GM19372 (cell line): ENCODE measurements around the gene CFB.
"Not testable (repeated sequence)": the region's sequence is repeated elsewhere in the genome, so short reads cannot be mapped to it uniquely, and the experiment has no call there.

ENCODE experiments used
- ATAC-seq: cut with Tn5 transposase; IDR thresholded peaks from one replicate; pipeline ENCODE4 v1.9.1; 2021; ENCODE audit warnings: mild to moderate bottlenecking, low read depth, moderate library complexity; ENCODE audit not compliant: unreplicated experiment

The CFB gene

GRCh38 chr6:31945507-31946369, at the start of gene CFB:
CFB (plus strand) TSS chr6:31946095; CDS start chr6:31946222, 127 bp downstream.
- no peak for ATAC-seq

GRCh38 chr6:31896493-31896855, 49.4 kb upstream of the CFB start:
- no peak for ATAC-seq

- ATAC-seq: no peak
Measured at GRCh38 chr6:31896856-31897611, 48.9 kb upstream of the CFB start.

GRCh38 chr6:31897612-31898382, 48.1 kb upstream of the CFB start, which contains the start of gene EHMT2:
EHMT2 (minus strand) TSS chr6:31897698; CDS start chr6:31897677, 21 bp downstream.
- peak; percentile 39 for ATAC-seq

GRCh38 chr6:31898383-31899011, 47.4 kb upstream of the CFB start:
- no peak for ATAC-seq

GRCh38 chr6:31899215-31899614, 46.7 kb upstream of the CFB start:
- no peak for ATAC-seq

DNA sequence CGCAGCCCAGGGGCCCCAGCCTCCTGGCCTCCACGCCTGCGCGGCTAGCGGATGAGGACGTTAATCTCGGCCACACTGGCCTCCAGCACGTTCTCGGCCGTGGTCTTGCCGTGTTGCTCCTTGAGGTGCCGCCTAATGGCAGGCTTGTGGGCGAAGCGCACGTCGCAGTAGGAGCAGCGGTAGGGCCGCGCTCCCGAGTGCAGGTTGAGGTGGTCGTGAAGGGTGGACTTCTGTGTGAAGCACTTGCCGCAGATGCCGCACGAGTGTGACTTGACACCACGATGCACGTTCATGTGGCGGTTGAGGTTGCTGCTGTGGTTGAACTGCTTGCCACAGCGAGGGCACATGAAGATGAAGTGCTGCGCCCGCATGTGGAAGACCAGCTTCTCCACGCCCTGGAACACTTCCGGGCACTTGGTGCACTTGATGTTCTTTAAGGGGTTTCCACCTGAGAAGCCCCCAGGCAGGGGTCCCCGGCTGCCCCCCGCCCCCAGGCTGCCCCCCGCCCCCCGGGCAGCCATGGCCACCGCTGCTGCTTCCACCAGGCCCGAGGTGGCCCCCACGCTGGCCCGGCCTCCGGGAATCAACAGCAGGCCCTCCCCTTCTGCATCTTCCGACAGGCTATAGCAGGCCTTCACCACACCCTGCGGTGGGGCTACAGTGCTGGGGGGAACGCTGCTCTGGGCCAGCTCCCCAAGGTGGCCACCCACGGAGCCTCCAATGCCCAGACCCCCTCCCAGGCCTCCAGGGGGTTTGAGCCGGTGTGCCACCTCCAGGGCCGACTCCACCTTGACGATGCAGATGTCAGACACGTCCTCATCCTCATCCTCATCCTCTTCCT, 45.8 kb upstream of the CFB start:
- ATAC-seq: no peak

DNA sequence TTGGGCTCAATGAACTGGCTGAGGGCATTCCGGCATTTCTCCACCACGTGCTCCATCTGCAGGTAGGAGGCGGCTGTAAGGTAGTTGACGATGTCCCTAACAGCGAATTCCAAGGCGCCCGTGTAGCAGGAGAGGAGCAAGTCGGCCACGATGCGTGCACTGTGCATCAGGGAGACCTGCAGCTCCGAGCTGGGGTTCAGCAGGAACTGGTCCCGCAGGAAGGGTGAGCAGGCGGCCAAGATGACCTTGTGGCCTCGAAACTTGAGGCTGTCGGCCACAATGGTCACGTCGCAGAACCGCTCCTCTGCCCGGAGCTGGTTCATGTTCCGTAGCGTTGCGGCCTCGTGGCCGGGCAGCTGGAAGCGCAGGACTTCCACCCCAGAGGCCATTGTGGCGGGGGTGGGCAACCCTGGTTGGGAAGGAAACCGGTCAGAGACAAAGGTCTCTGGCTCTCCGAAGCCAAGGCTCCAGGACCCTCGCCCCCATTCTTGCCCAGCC, 44.9 kb upstream of the CFB start:
- no peak for ATAC-seq

DNA sequence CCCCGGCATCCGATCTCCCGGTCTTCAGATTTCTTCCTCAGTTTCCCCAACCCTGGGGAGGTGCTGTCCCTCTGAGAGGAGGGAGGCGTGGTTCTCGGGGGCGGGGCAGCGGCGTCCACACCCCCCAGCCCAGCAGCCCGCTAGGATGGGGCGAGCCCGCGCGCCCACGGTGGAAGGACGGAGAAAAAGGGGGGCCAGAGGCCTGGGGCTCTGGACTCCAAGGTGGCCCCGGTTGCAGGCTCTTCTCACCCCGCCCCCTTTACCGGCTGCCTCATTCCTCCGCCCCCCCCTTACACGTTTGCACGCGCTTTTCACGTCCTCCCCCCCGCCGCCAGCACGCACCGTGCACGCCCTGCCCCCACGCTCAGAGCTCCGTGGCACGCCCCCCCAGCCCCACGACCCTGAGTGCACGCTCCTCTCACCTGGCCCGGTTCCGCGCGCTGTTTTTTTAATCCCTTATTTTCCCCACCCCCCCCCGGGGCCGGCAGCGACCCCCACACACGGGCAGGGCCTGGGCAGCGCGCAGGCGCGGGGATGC, 44.4 kb upstream of the CFB start:
- no peak for ATAC-seq

GRCh38 chr6:31901953-31902643, 43.8 kb upstream of the CFB start, which contains the start of gene ZBTB12:
ZBTB12 (minus strand) TSS chr6:31902086; CDS start chr6:31901305, 781 bp downstream.
- ATAC-seq: peak; percentile 75

DNA sequence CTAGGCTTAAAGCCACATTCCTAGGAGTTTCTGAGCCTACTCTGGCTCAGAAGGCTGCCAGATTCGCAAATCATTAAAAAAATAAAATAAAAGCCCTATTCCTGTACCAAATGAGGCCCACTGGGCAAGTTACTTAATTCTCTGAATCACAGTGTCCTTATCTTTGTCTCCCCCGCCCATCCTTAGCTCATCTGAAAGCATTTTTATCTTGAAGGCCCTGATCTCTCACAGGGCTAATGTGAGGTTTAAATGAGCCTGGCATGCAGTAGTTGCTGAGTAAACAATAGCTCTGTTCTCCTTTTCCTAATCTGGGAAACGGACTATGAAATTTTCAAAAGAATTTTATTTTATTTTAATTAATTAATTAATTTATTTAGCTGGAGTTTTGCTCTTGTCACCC, 41.9 kb upstream of the CFB start:
- no peak for ATAC-seq

- no peak for ATAC-seq
Measured at GRCh38 chr6:31905041-31905440, 40.9 kb upstream of the CFB start.

DNA sequence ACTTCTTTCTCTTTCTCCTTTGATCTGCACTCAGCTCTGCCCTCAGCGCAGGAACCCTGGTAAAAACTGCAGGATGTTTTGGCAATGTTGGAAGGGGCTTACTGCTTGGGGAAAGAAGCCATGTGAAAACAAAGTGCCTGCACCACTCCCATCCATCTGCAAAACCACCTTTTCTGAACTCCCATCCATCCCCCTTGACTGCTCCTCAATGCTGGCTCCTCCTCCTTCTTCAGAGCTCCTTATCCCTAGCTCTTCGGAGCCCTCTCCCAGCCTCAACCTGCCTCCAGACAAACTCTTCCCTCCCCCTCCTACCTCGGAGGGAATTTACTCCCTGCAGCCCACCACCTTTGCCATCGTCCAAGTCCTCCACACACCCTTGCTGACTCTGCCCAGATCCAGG, 39.8 kb upstream of the CFB start:
- no peak for ATAC-seq

DNA sequence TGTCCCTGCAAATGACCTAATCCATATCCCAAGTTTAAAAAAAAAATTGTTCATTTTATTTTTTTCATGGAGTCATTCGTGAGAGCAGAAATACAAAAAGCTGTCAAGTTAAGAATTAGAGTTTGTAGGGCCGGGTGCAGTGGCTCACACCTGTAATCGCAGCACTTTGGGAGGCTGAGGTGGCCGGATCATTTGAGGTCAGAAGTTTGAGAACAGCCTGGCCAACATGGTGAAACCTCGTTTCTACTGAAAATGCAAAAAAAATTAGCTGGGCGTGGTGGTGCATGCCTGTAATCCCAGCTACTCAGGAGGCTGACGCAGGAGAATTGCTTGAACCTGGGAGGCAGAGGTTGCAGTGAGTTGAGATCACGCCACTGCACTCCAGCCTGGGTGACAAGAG, 39.2 kb upstream of the CFB start:
- not testable (repeated sequence) for ATAC-seq

DNA sequence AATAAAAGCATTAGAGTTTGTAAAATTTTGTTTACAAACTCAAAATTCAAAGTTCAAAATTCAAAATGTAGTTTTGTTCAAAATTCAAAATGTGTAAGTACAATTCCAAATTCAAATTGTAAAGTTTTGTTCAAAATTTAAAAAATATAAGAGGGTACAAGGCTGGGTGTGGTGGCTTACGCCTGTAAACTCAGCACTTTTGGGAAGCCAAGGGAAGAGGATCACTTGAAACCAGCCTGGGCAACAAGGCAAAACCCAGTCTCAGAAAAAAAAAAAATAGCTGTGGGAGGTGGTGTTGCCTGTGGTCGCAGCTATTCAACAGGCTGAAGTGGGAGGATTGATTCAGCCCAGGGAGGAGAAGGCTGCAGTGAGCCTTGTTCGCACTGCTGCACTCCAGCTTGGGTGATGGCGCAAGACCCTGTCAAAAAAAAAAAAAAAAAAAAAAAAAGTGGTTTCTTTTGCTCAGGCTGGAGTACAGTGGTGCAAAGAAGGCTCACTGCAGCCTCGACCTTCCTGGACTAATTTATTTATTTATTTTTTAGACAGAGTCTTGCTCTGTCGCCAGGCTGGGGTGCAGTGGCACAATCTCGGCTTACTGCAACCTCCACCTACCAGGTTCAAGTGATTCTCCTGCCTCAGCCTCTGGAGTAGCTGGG, 38.6 kb upstream of the CFB start:
- ATAC-seq: no peak

GRCh38 chr6:31908255-31908654, 37.6 kb upstream of the CFB start:
- ATAC-seq: not testable (repeated sequence)

- no peak for ATAC-seq
Measured at GRCh38 chr6:31908791-31909190, 37.1 kb upstream of the CFB start.

DNA sequence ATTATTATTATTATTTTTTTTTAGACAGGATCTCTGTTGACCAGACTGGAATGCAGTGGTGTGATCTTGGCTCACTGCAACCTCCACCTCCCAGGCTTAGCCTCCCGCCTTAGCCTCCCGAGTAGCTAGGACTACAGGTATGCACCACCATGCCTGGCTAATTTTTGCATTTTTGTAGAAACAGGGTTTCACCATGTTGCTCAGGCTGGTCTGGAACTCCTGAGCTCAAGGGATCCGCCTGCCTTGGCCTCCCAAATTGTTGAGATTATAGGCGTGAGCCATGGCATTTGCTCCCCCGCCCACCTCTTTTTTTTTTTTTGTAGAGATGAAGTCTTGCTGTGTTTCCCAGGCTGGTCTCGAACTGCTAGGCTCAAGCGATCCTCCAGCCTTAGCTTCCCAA, 36.6 kb upstream of the CFB start:
- not testable (repeated sequence) for ATAC-seq
